ENCODE measurements around the gene JMJD1C. TPM values are rescaled to one million over a fixed set of nuclear protein-coding genes. Genes with fewer than 3 reads are reported as not detected.

Gene JMJD1C
- total RNA-seq, 1 donor from 2014 or later: 83.7 TPM

DNA sequence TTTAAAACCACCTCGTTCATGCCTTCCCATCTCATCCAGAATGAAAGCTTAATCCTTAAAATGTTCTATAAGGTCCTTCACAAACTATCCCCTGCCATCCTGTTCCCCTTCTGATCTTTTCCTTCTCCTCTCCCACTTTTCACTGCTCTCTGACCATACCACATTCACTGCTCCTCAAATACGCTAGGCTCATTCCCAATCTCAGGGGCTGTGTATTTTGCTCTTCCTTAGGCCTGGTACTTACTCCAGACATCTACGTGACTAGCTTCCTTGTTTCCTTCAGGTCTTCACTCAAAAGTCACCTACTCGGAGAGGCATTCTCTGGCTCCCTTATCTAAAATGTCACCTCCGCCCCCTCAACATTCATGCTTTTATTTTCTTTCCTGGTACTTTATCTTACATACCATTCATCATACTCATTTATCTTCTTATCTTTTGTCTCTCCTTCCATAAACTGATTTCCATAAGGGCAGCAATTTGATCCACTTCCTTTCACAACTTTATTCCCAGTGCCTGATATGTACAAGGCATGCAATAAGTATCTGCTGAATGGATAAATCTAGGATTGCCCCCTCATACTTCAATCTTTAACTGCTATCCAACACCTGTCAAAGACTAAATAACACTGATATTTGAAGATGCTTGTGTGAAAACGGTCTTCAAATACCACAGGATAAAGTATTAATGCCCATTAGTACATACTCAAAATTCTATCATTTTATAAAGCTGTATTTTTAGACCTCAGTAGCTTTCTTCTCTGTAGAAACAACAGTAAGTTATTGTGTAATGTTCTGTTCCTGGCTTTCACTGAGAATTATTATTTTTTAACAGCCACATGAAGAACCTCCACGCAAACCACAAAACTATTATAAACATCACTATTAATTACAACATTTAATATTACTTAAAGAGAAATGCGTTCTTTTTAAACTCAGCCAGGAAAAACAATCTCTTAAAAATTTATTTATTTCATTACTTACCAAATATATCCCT, 27.0 kb downstream of the JMJD1C start:
- Mint-ChIP-seq H3K4me1 (ENCODE audit: unreplicated experiment) (peaks cover 30% of the 10 kb centered on the region), H3K36me3 (ENCODE audit: low read depth, unreplicated experiment) (no peaks in the 10 kb centered on the region), H3K9me3 (ENCODE audit: unreplicated experiment) (no peaks in the 10 kb centered on the region), H3K27ac (ENCODE audit: unreplicated experiment) (no peak overlapping the region), H3K4me3 (ENCODE audit: unreplicated experiment) (no peak overlapping the region), H3K27me3 (ENCODE audit: unreplicated experiment) (no peaks in the 10 kb centered on the region)
- DNase-seq (ENCODE audit: low spot score): no peak
- TF ChIP-seq, protein P1, sequence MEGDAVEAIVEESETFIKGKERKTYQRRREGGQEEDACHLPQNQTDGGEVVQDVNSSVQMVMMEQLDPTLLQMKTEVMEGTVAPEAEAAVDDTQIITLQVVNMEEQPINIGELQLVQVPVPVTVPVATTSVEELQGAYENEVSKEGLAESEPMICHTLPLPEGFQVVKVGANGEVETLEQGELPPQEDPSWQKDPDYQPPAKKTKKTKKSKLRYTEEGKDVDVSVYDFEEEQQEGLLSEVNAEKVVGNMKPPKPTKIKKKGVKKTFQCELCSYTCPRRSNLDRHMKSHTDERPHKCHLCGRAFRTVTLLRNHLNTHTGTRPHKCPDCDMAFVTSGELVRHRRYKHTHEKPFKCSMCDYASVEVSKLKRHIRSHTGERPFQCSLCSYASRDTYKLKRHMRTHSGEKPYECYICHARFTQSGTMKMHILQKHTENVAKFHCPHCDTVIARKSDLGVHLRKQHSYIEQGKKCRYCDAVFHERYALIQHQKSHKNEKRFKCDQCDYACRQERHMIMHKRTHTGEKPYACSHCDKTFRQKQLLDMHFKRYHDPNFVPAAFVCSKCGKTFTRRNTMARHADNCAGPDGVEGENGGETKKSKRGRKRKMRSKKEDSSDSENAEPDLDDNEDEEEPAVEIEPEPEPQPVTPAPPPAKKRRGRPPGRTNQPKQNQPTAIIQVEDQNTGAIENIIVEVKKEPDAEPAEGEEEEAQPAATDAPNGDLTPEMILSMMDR (IDR thresholded peaks at IDR 0.05; ENCODE audit: unreplicated experiment): no peak

DNA sequence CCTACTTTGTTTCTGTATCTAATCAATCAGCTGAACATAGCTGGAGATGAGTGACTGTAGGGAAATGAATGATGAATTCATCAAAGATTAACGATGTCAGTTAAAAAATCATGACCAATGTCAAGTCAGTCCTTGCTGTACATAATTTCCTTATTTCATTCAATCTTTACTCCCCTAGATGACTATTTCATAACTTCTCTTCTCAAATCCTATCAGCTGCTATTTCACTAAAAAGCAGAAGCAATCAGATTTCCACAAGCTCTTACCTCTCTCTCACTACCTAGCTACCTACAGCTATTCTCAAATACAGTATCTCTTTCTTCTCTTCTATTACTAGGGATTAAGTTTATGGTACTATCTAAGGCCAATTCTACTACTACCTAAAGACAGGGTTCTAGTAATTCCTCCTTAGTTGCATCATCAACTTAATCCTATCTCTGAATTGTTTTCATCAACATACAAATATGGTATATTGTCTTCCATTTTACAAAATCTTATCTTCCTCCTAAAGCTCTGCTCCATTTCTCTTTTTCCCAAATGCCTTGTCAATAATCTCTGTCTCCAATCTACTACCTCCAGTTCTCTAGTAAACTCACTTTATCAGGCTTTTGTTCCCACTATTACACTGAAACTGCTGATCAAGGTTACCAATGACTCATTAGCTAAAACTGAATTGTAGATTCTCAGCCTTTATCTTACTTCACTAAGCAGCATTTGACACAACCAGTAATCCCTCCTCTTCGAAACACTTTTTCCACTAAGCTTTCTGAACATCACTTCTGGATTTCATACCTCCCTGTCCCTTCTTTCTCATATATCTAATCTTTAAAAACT, 28.4 kb downstream of the JMJD1C start:
- Mint-ChIP-seq H3K9me3 (ENCODE audit: unreplicated experiment) (no peaks in the 10 kb centered on the region), H3K36me3 (ENCODE audit: low read depth, unreplicated experiment) (no peaks in the 10 kb centered on the region), H3K4me3 (ENCODE audit: unreplicated experiment) (no peak overlapping the region), H3K27ac (ENCODE audit: unreplicated experiment) (no peak overlapping the region), H3K27me3 (ENCODE audit: unreplicated experiment) (no peaks in the 10 kb centered on the region), H3K4me1 (ENCODE audit: unreplicated experiment) (peaks cover 28% of the 10 kb centered on the region)
- TF ChIP-seq, protein P1 (IDR thresholded peaks at IDR 0.05; ENCODE audit: unreplicated experiment): no peak
- DNase-seq (ENCODE audit: low spot score): no peak

DNA sequence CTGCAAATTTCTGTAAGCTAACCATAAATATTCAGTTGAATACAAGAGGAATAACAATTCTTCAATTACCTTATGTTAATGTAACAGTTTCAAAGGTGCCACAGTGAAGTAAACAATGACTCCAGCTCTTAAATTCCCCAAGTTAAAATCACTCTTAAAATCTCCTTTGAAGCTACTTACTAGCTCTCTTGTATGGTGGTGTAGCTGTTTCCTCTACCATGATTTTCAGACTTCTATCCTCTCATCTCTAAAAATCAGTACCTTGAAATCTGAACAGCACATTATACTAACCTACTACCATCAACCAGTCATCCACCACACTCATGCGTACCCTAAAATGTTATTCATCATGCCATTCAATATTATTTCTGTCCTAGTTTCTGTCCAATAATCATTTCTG, 29.6 kb downstream of the JMJD1C start:
- DNase-seq (ENCODE audit: low spot score): no peak
- no peaks in the 10 kb centered on the region for H3K9me3 Mint-ChIP-seq (ENCODE audit: unreplicated experiment)
- TF ChIP-seq, protein P1 (IDR thresholded peaks at IDR 0.05; ENCODE audit: unreplicated experiment): no peak
- H3K4me1 Mint-ChIP-seq (ENCODE audit: unreplicated experiment): peaks cover 28% of the 10 kb centered on the region
- no peaks in the 10 kb centered on the region for H3K27me3 Mint-ChIP-seq (ENCODE audit: unreplicated experiment)
- H3K27ac Mint-ChIP-seq (ENCODE audit: unreplicated experiment): no peak overlapping the region
- no peaks in the 10 kb centered on the region for H3K36me3 Mint-ChIP-seq (ENCODE audit: low read depth, unreplicated experiment)
- H3K4me3 Mint-ChIP-seq (ENCODE audit: unreplicated experiment): no peak overlapping the region

DNA sequence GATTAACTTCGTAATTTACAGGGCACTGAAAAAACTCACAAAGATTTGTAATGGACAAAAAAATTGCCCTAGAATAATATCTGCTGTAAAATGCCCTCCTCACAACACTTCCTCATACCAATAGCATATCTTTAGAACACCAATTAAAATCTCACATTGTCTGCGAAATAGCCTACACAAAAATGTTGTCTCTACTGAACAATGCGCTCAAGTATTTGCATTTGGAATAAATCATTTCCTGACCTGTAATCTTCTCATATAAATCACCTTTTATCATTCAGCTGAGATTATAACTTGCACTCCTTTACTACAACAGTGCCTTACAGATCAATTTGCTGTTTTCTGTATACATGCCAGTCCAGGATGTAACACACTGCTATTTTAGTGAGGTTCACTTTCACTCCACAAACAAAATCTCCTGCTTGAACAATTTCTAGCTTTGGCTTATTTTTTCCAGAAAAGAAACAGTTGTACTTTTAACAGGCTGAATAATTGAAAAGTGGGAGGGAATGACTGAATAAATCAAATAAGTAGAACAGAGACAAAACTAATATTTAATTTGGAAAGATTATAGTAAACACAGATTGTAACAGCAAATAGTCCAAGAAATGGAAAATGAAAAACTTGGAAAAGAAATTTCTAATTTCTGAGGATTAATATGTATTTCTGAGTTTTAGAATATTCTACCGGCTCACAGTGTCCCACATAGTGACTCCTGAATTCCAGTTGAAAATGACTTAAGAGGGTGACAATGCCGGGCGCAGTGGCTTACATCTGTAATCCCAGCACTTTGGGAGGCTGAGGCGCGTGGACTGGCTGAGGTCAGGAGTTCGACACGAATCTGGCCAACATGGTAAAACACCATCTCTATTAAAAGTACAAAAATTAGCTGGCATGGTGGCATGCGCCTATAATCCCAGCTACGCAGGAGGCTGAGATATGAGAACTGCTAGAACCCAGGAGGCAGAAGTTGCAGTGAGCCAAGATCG, 30.6 kb downstream of the JMJD1C start:
- no peaks in the 10 kb centered on the region for H3K9me3 Mint-ChIP-seq (ENCODE audit: unreplicated experiment)
- DNase-seq (ENCODE audit: low spot score): no peak
- no peak overlapping the region for H3K4me3 Mint-ChIP-seq (ENCODE audit: unreplicated experiment)
- TF ChIP-seq, protein P1 (IDR thresholded peaks at IDR 0.05; ENCODE audit: unreplicated experiment): no peak
- no peaks in the 10 kb centered on the region for H3K36me3 Mint-ChIP-seq (ENCODE audit: low read depth, unreplicated experiment)
- peak overlapping the region; percentile 68 for H3K27ac Mint-ChIP-seq (ENCODE audit: unreplicated experiment)
- H3K27me3 Mint-ChIP-seq (ENCODE audit: unreplicated experiment): no peaks in the 10 kb centered on the region
- H3K4me1 Mint-ChIP-seq (ENCODE audit: unreplicated experiment): peaks cover 28% of the 10 kb centered on the region
